ENCODE data around the gene SPRR2G.

DNA sequence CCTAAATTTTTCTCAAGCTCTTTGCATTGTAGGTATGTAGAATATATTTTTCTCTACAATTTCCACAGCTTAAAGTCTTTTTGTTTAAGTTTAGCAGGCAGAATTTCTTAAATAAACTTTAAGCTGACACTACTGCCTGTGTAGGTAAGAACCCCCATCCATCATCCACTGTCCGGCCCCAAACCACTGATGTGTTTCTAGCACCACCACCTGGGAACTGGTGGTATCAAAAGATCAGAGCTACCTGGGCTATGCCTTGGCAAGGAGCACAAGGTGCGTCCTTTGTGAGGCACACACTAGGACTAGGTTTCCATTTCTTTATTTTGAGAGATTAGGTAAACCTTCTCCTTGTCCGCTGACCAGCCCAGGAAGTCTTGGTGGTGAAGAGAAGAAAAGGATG is 42.0 kb upstream of the SPRR2G start:
- TF ChIP-seq CTCF (IDR thresholded peaks at IDR 0.05; ENCODE audit: low read length) (peak; percentile 69), EZH2 (IDR thresholded peaks at IDR 0.05; ENCODE audit: borderline replicate concordance, low read length) (no peak)

All from OCI-LY1 (cell line).